K562 (cell line): Measurements from ENCODE around the gene UBE2E3. TPM values are rescaled to one million over a fixed set of nuclear protein-coding genes. Genes with fewer than 3 reads are reported as not detected.

Experiments
- ATAC-seq: fragments of 200-7000 bp; cut with Tn5 transposase; 3 replicates; pipeline ENCODE4 v1.9.1; 2020; ENCODE audit warnings: moderate library complexity
- BruUV-seq: library from RNA; stranded (reverse); fragments of 400-500 nt; replicated peaks from 2 replicates; lab custom pipeline; 2021; lab: Mats Ljungman, UMichigan
- CTCF ChIA-PET: fragments of 300-600 bp; formaldehyde crosslinking; extraction: SDS; loops from one replicate; lab custom pipeline; 2021; ENCODE audit warnings: low intra/inter-chr PET ratio; lab: Yijun Ruan, JAX
- POLR2A ChIA-PET: fragments of 300-600, 350-650 bp; sonication (Branson Sonifier 250); formaldehyde crosslinking; extraction: SDS; loops from one replicate; lab custom pipeline; 2021; ENCODE audit warnings: antibody characterized with exemption, inconsistent platforms; lab: Yijun Ruan, JAX
- DNase-seq, 4 experiments: peaks; one replicate each; pipeline versions ENCODE4 v3.0.0 to v3.0.0-alpha.2; 2011 to 2018; ENCODE audit warnings: low spot score in 3 of 4, mixed read lengths in 3 of 4; ENCODE audit errors: extremely low read depth in 1 of 4
- FAIRE-seq: peaks from 2 replicates; lab custom pipeline; 2011; peaks lifted over from hg19 to GRCh38; lab: Jason Lieb, UNC
- H2AFZ ChIP-seq: 2 replicates; pipeline ENCODE4 v1.6.0; 2011; ENCODE audit warnings: low read depth, low read length, control low read depth, inconsistent platforms
- H3K27ac ChIP-seq: fragments of 200-600 bp; 3 replicates; pipeline ENCODE4 v1.8.0; 2011; ENCODE audit warnings: low read depth, mild to moderate bottlenecking, control low read depth, inconsistent platforms, low read length, moderate library complexity, mixed read lengths; ENCODE audit errors: extremely low read depth
- H3K27me3 ChIP-seq, 2 experiments: fragments of 300-600 bp in 1 of 2; 2 replicates in 1 of 2; 3 replicates in 1 of 2; pipeline versions ENCODE4 v1.6.0 to v1.8.0; 2011; ENCODE audit warnings: inconsistent platforms in 2 of 2, low read length in 2 of 2, mild to moderate bottlenecking in 1 of 2, mixed read lengths in 1 of 2, moderate library complexity in 1 of 2; ENCODE audit not compliant: control insufficient read depth in 2 of 2, insufficient read depth in 2 of 2
- H3K36me3 ChIP-seq: fragments of 300-600 bp; 3 replicates; pipeline ENCODE4 v1.8.0; 2011; ENCODE audit warnings: mild to moderate bottlenecking, low read length, inconsistent platforms; ENCODE audit not compliant: control insufficient read depth, insufficient read depth
- H3K4me1 ChIP-seq, 2 experiments: fragments of 200-600 bp in 1 of 2; replicated peaks in 1 of 2; 2 replicates in 1 of 2; 3 replicates in 1 of 2; pipeline versions ENCODE4 v1.5.1 to v1.8.0; 2011; ENCODE audit warnings: inconsistent platforms in 2 of 2, low read length in 2 of 2, mild to moderate bottlenecking in 1 of 2, mixed read lengths in 1 of 2, moderate library complexity in 1 of 2; ENCODE audit not compliant: control insufficient read depth in 2 of 2, insufficient read depth in 2 of 2
- H3K4me2 ChIP-seq: 2 replicates; pipeline ENCODE4 v1.6.1; 2011; ENCODE audit warnings: low read length, control low read depth, inconsistent platforms, mixed read lengths; ENCODE audit not compliant: insufficient read depth
- H3K4me3 ChIP-seq: fragments of 200-600 bp; sonication (generic), shearing (Covaris generic); 2 replicates; pipeline ENCODE4 v1.5.1; 2016; ENCODE audit warnings: control low read depth, inconsistent platforms
- H3K79me2 ChIP-seq: fragments of 200-600 bp; 3 replicates; pipeline ENCODE4 v1.8.0; 2011; ENCODE audit warnings: low read length, inconsistent platforms; ENCODE audit not compliant: control insufficient read depth, insufficient read depth
- H3K9ac ChIP-seq, 2 experiments: 2 replicates each; pipeline versions ENCODE4 v1.6.0 to v1.6.1; 2011; ENCODE audit warnings: low read depth in 2 of 2, low read length in 2 of 2, control low read depth in 1 of 2, inconsistent platforms in 1 of 2, mild to moderate bottlenecking in 1 of 2, mixed read lengths in 1 of 2; ENCODE audit not compliant: insufficient read depth in 1 of 2
- H3K9me1 ChIP-seq: one replicate; pipeline ENCODE4 v1.6.0; 2011; ENCODE audit warnings: inconsistent platforms, mild to moderate bottlenecking, low read length, moderate library complexity; ENCODE audit not compliant: control insufficient read depth, insufficient read depth
- H3K9me3 ChIP-seq: replicated peaks from 2 replicates; pipeline ENCODE4 v1.5.1; 2011; ENCODE audit warnings: low read depth, low read length, inconsistent platforms; ENCODE audit not compliant: control insufficient read depth, insufficient read depth
- H4K20me1 ChIP-seq: replicated peaks from 2 replicates; pipeline ENCODE4 v1.6.1; 2011; ENCODE audit warnings: low read length, inconsistent platforms, mixed read lengths; ENCODE audit not compliant: control insufficient read depth, insufficient read depth
- ESRRB ChIP-seq: fragments of 250-450 bp; sonication (Bioruptor Pico); IDR thresholded peaks from 2 replicates; pipeline ENCODE4 v1.5.0; 2020; ENCODE audit warnings: mild to moderate bottlenecking, moderate library complexity, borderline replicate concordance
- NR2C2 ChIP-seq, 2 experiments: fragments of 200-800 bp in 1 of 2; sonication (Bioruptor generic) in 1 of 2; sonication (generic) in 1 of 2; formaldehyde crosslinking in 1 of 2; IDR thresholded peaks; 2 replicates each; pipeline versions ENCODE4 v1.6.1 to v1.8.0; 2016 to 2022; ENCODE audit warnings: mild to moderate bottlenecking in 1 of 2, missing compliant biosample characterization in 1 of 2, missing genetic modification characterization in 1 of 2, missing genetic modification reagents in 1 of 2
- NR4A1 ChIP-seq, 2 experiments: fragments of 250-450 bp in 1 of 2; fragments of 450-650 bp in 1 of 2; sonication (Bioruptor Pico) in 1 of 2; IDR thresholded peaks; 2 replicates each; pipeline versions ENCODE4 v1.4.0 to v1.6.1; 2016 to 2020; ENCODE audit warnings: mild to moderate bottlenecking in 2 of 2, missing compliant biosample characterization in 1 of 2, missing genetic modification characterization in 1 of 2, moderate library complexity in 1 of 2
- PATZ1 ChIP-seq: fragments of 250-450 bp; sonication (Bioruptor Pico); IDR thresholded peaks from 2 replicates; pipeline ENCODE4 v1.5.0; 2020; ENCODE audit warnings: mild to moderate bottlenecking, borderline replicate concordance
- STAT5A ChIP-seq: IDR thresholded peaks from 2 replicates; pipeline ENCODE4 v1.6.1; 2012; ENCODE audit warnings: low read length, inconsistent platforms, borderline replicate concordance
- TSC22D4 ChIP-seq: fragments of 450-650 bp; IDR thresholded peaks from 2 replicates; pipeline ENCODE4 v1.6.1; 2016; ENCODE audit warnings: missing genetic modification characterization, missing biosample characterization, control low read depth
- TSHZ1 ChIP-seq: fragments of 250-450 bp; sonication (Bioruptor Pico); IDR thresholded peaks from 2 replicates; pipeline ENCODE4 v1.4.0; 2020; ENCODE audit warnings: mild to moderate bottlenecking, moderate library complexity
- ZNF133 ChIP-seq: fragments of 250-450 bp; sonication (Bioruptor Pico); IDR thresholded peaks from 2 replicates; pipeline ENCODE4 v1.4.0; 2020; ENCODE audit warnings: mild to moderate bottlenecking
- ZNF277 ChIP-seq: fragments of 250-450 bp; sonication (Bioruptor Pico); IDR thresholded peaks from 2 replicates; pipeline ENCODE4 v1.8.0; 2022; ENCODE audit warnings: inconsistent platforms, mild to moderate bottlenecking, moderate library complexity, borderline replicate concordance
- ZNF311 ChIP-seq: fragments of 250-450 bp; sonication (Bioruptor Pico); IDR thresholded peaks from 2 replicates; pipeline ENCODE4 v1.4.0; 2020; ENCODE audit warnings: mild to moderate bottlenecking, moderate library complexity
- ZNF41 ChIP-seq: fragments of 250-450 bp; sonication (Bioruptor Pico); conservative IDR thresholded peaks from 2 replicates; pipeline ENCODE4 v1.4.0; 2020; ENCODE audit warnings: mild to moderate bottlenecking
- ZNF551 ChIP-seq: fragments of 250-450 bp; sonication (Bioruptor Pico); IDR thresholded peaks from 2 replicates; pipeline ENCODE4 v1.5.0; 2021; ENCODE audit warnings: mild to moderate bottlenecking, moderate library complexity
- ZSCAN32 ChIP-seq: fragments of 450-650 bp; formaldehyde crosslinking; IDR thresholded peaks from 2 replicates; pipeline ENCODE4 v1.4.0; 2020; ENCODE audit warnings: mild to moderate bottlenecking, moderate library complexity
- in situ Hi-C: fragments of 300-500 bp; cut with MboI; formaldehyde crosslinking; loops from 4 replicates; pipeline ENCODE4 v1.15.0; 2018; ENCODE audit warnings: inconsistent platforms, mixed read lengths
- intact Hi-C: fragments of 100-400 bp; cut with micrococcal nuclease; formaldehyde crosslinking; loops from 2 replicates; pipeline ENCODE4 v1.14.2; 2022
- polyA plus RNA-seq, 8 experiments: library from polyadenylated mRNA; depleted of rRNA in 4 of 8; stranded (reverse) in 5 of 8; unstranded in 3 of 8; fragments of >200 nt; fragmentation: Nextera tagmentation in 2 of 8; fragmentation: Illumina TruSeq in 1 of 8; extraction: Ambion mirVana in 2 of 8; extraction: Trizol in 1 of 8; gene quantifications; 2 replicates each; pipeline versions ENCODE4 v1.2.1 to v1.2.3, GENCODE V29; 2011 to 2014; ENCODE audit warnings: inconsistent platforms in 1 of 8, missing spikeins in 1 of 8
- total RNA-seq, 7 experiments: library from RNA; depleted of rRNA in 6 of 7; stranded (reverse); fragments of >200 nt in 6 of 7; fragmentation: Illumina TruSeq in 2 of 7; extraction: Trizol in 2 of 7; gene quantifications; 2 replicates each; pipeline versions ENCODE4 v1.2.1 to v1.2.3, GENCODE V29; 2011 to 2021; ENCODE audit warnings: low replicate concordance in 1 of 7

The UBE2E3 gene
- total and polyA plus RNA-seq, 9 of the 15 experiments (the other 6 are each of a cell fraction or from before 2014, with no cell fraction given): 58.2 to 173 (median 78.0) TPM

GRCh38 chr2:181051861-181052522 lies 71.6 kb downstream of the UBE2E3 start (continued):
- TF ChIP-seq NR2C2 (CRISPR knock-in tag; IDR thresholded peaks at IDR 0.05) (no peak), NR2C2 (tag; IDR thresholded peaks at IDR 0.05) (no peak), TSC22D4 (no peak)
- TF ChIP-seq, all 486 proteins: peak for 0

GRCh38 chr2:181052523-181052891 lies 72.1 kb downstream of the UBE2E3 start:
- Histone ChIP-seq H4K20me1 (no peaks in the 10 kb centered on the region), H3K9me3 (no peaks in the 10 kb centered on the region), H3K79me2 (peaks cover 28% of the 10 kb centered on the region; the same call in 2 of the 3 replicates), H3K4me3 (no peak overlapping the region), H3K9me1 (no peaks in the 10 kb centered on the region), H3K27me3 (no peaks in the 10 kb centered on the region), H2AFZ (no peak overlapping the region), H3K36me3 (no peaks in the 10 kb centered on the region), H3K4me1 (no peaks in the 10 kb centered on the region; a peak in 1 of 5 replicates), H3K9ac (no peak overlapping the region), H3K4me2 (no peak overlapping the region), H3K27ac (no peak overlapping the region)
- CTCF ChIA-PET: no interaction called here
- no TSS peak for BruUV-seq
- no peak for DNase-seq
- peak; percentile 47 for ATAC-seq
- intact Hi-C loops (loop anchor here (10.0 kb wide), 1 partner anchor 378 kb away; no protein-coding TSS in a partner anchor), in situ Hi-C loops (loop anchor here (25.0 kb wide), 1 partner anchor 940 kb away; no protein-coding TSS in a partner anchor)
- POLR2A ChIA-PET: no interaction called here
- FAIRE-seq: peak; percentile 52
- TF ChIP-seq ZSCAN32: no peak
- no peak for TF ChIP-seq ZNF41
- no peak for TF ChIP-seq ZNF277 (CRISPR knock-in tag)
- TF ChIP-seq ZNF133 (CRISPR knock-in tag): no peak
- no peak for TF ChIP-seq NR4A1 (CRISPR knock-in tag; IDR thresholded peaks at IDR 0.05)
- no peak for TF ChIP-seq NR4A1 (tag; IDR thresholded peaks at IDR 0.05)
- no peak for TF ChIP-seq PATZ1
- no peak for TF ChIP-seq ZNF311 (CRISPR knock-in tag)
- TF ChIP-seq STAT5A: no peak
- no peak for TF ChIP-seq ESRRB (CRISPR knock-in tag)
- TF ChIP-seq TSHZ1 (CRISPR knock-in tag): no peak
- TF ChIP-seq ZNF551: no peak
